ENCODE data around the gene GATAD2A. TPM values are rescaled to one million over a fixed set of nuclear protein-coding genes. Genes with fewer than 3 reads are reported as not detected.

GATAD2A gene
- total and polyA plus RNA-seq, 2 of the 13 experiments (the other 11 are each of a cell fraction or from before 2014, with no cell fraction given): 16.8 to 28.6 TPM

GRCh38 chr19:19475015-19475765 is 69.7 kb downstream of the GATAD2A start (continued):
- TF ChIP-seq E2F1 (CRISPR knock-in tag; IDR thresholded peaks at IDR 0.05): no peak
- TF ChIP-seq NCOA5 (CRISPR knock-in tag; IDR thresholded peaks at IDR 0.05): no peak
- TF ChIP-seq, protein P1, sequence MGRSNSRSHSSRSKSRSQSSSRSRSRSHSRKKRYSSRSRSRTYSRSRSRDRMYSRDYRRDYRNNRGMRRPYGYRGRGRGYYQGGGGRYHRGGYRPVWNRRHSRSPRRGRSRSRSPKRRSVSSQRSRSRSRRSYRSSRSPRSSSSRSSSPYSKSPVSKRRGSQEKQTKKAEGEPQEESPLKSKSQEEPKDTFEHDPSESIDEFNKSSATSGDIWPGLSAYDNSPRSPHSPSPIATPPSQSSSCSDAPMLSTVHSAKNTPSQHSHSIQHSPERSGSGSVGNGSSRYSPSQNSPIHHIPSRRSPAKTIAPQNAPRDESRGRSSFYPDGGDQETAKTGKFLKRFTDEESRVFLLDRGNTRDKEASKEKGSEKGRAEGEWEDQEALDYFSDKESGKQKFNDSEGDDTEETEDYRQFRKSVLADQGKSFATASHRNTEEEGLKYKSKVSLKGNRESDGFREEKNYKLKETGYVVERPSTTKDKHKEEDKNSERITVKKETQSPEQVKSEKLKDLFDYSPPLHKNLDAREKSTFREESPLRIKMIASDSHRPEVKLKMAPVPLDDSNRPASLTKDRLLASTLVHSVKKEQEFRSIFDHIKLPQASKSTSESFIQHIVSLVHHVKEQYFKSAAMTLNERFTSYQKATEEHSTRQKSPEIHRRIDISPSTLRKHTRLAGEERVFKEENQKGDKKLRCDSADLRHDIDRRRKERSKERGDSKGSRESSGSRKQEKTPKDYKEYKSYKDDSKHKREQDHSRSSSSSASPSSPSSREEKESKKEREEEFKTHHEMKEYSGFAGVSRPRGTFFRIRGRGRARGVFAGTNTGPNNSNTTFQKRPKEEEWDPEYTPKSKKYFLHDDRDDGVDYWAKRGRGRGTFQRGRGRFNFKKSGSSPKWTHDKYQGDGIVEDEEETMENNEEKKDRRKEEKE (IDR thresholded peaks at IDR 0.05): no peak
- TF ChIP-seq ZNF430 (CRISPR knock-in tag; IDR thresholded peaks at IDR 0.05): no peak
- no peak for TF ChIP-seq ZBTB20 (CRISPR knock-in tag; IDR thresholded peaks at IDR 0.05; ENCODE audit: borderline replicate concordance, low read depth)
